Brain pericyte (primary cell): ENCODE results near the gene LEMD1.
"Not testable (repeated sequence)": the region's sequence is repeated elsewhere in the genome, so short reads cannot be mapped to it uniquely, and the experiment has no call there.

Experiments
- DNase-seq: peaks from one replicate; pipeline ENCODE4 v3.0.0-alpha.2; 2012; ENCODE audit warnings: low read depth, low spot score

Gene LEMD1

GRCh38 chr1:205446828-205447227 is 25.0 kb upstream of the LEMD1 start:
- no peak for DNase-seq

- no peak for DNase-seq
Observed at GRCh38 chr1:205445646-205445935, 23.7 kb upstream of the LEMD1 start.

- no peak for DNase-seq
Observed at GRCh38 chr1:205444931-205445645, 23.2 kb upstream of the LEMD1 start.

GRCh38 chr1:205444300-205444930 is 22.6 kb upstream of the LEMD1 start:
- no peak for DNase-seq

- DNase-seq, result no peak
Observed at GRCh38 chr1:205443585-205444299, 21.9 kb upstream of the LEMD1 start.

GRCh38 chr1:205442051-205442725 is 20.3 kb upstream of the LEMD1 start:
- no peak for DNase-seq

- DNase-seq, result no peak
Observed at GRCh38 chr1:205441716-205442050, 19.8 kb upstream of the LEMD1 start.

GRCh38 chr1:205441318-205441633 is 19.4 kb upstream of the LEMD1 start:
- DNase-seq, result no peak

GRCh38 chr1:205440476-205441317 is 18.8 kb upstream of the LEMD1 start:
- no peak for DNase-seq

- DNase-seq, result no peak
Observed at GRCh38 chr1:205440121-205440475, 18.2 kb upstream of the LEMD1 start.

- no peak for DNase-seq
Observed at GRCh38 chr1:205438213-205439158, 16.6 kb upstream of the LEMD1 start.

GRCh38 chr1:205437570-205437969 is 15.7 kb upstream of the LEMD1 start:
- no peak for DNase-seq

GRCh38 chr1:205436776-205437410 is 15.0 kb upstream of the LEMD1 start:
- DNase-seq, result no peak

GRCh38 chr1:205435578-205436573 is 14.0 kb upstream of the LEMD1 start:
- no peak for DNase-seq

- DNase-seq, result no peak
Observed at GRCh38 chr1:205434738-205435137, 12.9 kb upstream of the LEMD1 start.

- not testable (repeated sequence) for DNase-seq
Observed at GRCh38 chr1:205432692-205433091, 10.8 kb upstream of the LEMD1 start.

- DNase-seq, result no peak
Observed at GRCh38 chr1:205432116-205432515, 10.3 kb upstream of the LEMD1 start.

- DNase-seq, result no peak
Observed at GRCh38 chr1:205430696-205431305, 8.9 kb upstream of the LEMD1 start.
